Measurements from ENCODE around the gene ZNF383. TPM values are rescaled to one million over a fixed set of nuclear protein-coding genes. Genes with fewer than 3 reads are reported as not detected.

The ZNF383 gene
- total RNA-seq, 4 donors from 2014 or later = 1.5 to 54.9 (median 9.5) TPM

DNA sequence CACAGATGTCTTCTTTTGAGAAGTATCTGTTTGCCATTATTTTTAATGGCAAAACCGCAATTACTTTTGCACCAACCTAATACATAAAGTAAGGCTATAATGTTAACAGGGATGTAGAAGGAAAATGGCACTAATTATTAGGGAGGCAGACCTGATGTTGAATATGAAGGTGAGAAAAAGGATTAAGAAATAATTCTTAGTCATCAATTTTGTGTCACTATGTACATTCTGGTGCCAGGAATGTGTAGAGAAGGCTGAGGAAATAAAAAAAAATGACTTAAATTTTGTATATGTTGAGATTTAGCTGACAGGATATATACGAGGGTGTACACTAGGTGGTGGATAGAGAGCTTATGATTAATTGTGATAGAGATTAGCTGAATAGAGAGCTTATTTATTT, 20.2 kb upstream of the ZNF383 start:
- Histone ChIP-seq H3K27me3 (no peaks in the 10 kb centered on the region), H3K36me3 (peaks cover 0 to 89% (median 38%) of the 10 kb centered on the region in 4 donors), H3K27ac (no peak overlapping the region), H3K4me3 (no peak overlapping the region), H3K9me3 (peaks cover 41 to 49% of the 10 kb centered on the region in 2 donors), H3K4me1 (no peaks in the 10 kb centered on the region)
- WGBS, 2 donors (ENCODE audit: low coverage in 1 of 2) = 97% methylated on average over 2 of the region's 2 CpGs
- no peak for DNase-seq
- in situ Hi-C loops (cut with MboI; ENCODE audit: low pct_ligation_motif_present in 1 of 4, low pct_unique_long_range_greater_than_20kb in 1 of 4, low sequenced_read_pairs in 3 of 4) = no loop called here
- TF ChIP-seq POLR2AphosphoS5 (IDR thresholded peaks at IDR 0.05) = no peak
- no peak for TF ChIP-seq EP300 (IDR thresholded peaks at IDR 0.05; ENCODE audit: low read depth)
- TF ChIP-seq, protein P1, sequence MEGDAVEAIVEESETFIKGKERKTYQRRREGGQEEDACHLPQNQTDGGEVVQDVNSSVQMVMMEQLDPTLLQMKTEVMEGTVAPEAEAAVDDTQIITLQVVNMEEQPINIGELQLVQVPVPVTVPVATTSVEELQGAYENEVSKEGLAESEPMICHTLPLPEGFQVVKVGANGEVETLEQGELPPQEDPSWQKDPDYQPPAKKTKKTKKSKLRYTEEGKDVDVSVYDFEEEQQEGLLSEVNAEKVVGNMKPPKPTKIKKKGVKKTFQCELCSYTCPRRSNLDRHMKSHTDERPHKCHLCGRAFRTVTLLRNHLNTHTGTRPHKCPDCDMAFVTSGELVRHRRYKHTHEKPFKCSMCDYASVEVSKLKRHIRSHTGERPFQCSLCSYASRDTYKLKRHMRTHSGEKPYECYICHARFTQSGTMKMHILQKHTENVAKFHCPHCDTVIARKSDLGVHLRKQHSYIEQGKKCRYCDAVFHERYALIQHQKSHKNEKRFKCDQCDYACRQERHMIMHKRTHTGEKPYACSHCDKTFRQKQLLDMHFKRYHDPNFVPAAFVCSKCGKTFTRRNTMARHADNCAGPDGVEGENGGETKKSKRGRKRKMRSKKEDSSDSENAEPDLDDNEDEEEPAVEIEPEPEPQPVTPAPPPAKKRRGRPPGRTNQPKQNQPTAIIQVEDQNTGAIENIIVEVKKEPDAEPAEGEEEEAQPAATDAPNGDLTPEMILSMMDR (IDR thresholded peaks at IDR 0.05) = no peak
- no peak for TF ChIP-seq POLR2A (IDR thresholded peaks at IDR 0.05)
- intact Hi-C loops (cut with DNase I; ENCODE audit: low total_unique reads) = no loop called here

DNA sequence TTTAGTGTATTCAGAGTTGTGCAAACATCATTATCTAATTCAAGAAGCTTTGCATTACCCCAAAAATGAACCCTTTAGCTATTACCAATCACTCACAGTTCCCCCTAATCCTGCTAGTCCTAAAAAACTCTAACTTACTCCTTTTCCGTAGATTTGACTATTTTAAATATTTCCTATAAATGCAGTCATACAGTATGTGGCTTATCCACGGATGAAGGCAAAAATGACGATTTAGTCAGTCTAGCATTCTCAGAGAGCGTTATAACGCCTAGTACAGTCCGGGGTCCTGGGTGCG, 587 bp upstream of the ZNF383 start:
- 0% methylated on average over 5 to 7 of the region's 7 CpGs for WGBS, 2 donors (ENCODE audit: low coverage in 1 of 2)
- H3K9me3 ChIP-seq = no peaks in the 10 kb centered on the region
- peaks cover 0 to 21% (median 3%) of the 10 kb centered on the region in 4 donors for H3K36me3 ChIP-seq
- H3K27ac ChIP-seq = peak overlapping the region; percentile 87 to 96 (median 90)
- intact Hi-C loops (cut with DNase I; ENCODE audit: low total_unique reads) = no loop called here
- H3K27me3 ChIP-seq = no peaks in the 10 kb centered on the region
- in situ Hi-C loops (cut with MboI; ENCODE audit: low pct_ligation_motif_present in 1 of 4, low pct_unique_long_range_greater_than_20kb in 1 of 4, low sequenced_read_pairs in 3 of 4) = loop anchor here in 1 of 4 donors (25.0 kb wide), 1 partner anchor 120 kb away; a partner anchor contains a TSS
- peak overlapping the region; percentile 61 to 86 (median 80) for H3K4me3 ChIP-seq
- no peak for DNase-seq
- H3K4me1 ChIP-seq = peaks cover 4 to 13% (median 10%) of the 10 kb centered on the region in 4 donors
- TF ChIP-seq, protein P1 (IDR thresholded peaks at IDR 0.05) = no peak
- TF ChIP-seq POLR2A (IDR thresholded peaks at IDR 0.05) = no peak
- TF ChIP-seq POLR2AphosphoS5 (IDR thresholded peaks at IDR 0.05) = peak in 1 of 3 donors; percentile 47
- TF ChIP-seq EP300 (IDR thresholded peaks at IDR 0.05; ENCODE audit: low read depth) = no peak

GRCh38 chr19:37218592-37218935, 550 bp downstream of the ZNF383 start:
- in situ Hi-C loops (cut with MboI; ENCODE audit: low pct_ligation_motif_present in 1 of 4, low pct_unique_long_range_greater_than_20kb in 1 of 4, low sequenced_read_pairs in 3 of 4) (loop anchor here in 1 of 4 donors (25.0 kb wide), 1 partner anchor 119 kb away; a partner anchor contains a TSS), intact Hi-C loops (cut with DNase I; ENCODE audit: low total_unique reads) (no loop called here)
- Histone ChIP-seq H3K27ac (peak overlapping the region; percentile 87 to 96 (median 90)), H3K36me3 (peaks cover 0 to 31% (median 5%) of the 10 kb centered on the region in 4 donors), H3K9me3 (peaks cover 0 to 3% of the 10 kb centered on the region in 2 donors), H3K4me1 (peaks cover 4 to 13% (median 10%) of the 10 kb centered on the region in 4 donors), H3K27me3 (no peaks in the 10 kb centered on the region), H3K4me3 (peak overlapping the region; percentile 61 to 86 (median 80))
- 0 to 10% methylated on average over 1 to 6 of the region's 6 CpGs for WGBS, 2 donors (ENCODE audit: low coverage in 1 of 2)
- DNase-seq = no peak
- TF ChIP-seq POLR2A (IDR thresholded peaks at IDR 0.05) = no peak
- no peak for TF ChIP-seq EP300 (IDR thresholded peaks at IDR 0.05; ENCODE audit: low read depth)
- TF ChIP-seq POLR2AphosphoS5 (IDR thresholded peaks at IDR 0.05) = no peak

GRCh38 chr19:37220383-37220782, 2.4 kb downstream of the ZNF383 start:
- TF ChIP-seq EP300 (IDR thresholded peaks at IDR 0.05; ENCODE audit: low read depth) (no peak), POLR2A (IDR thresholded peaks at IDR 0.05) (no peak), POLR2AphosphoS5 (IDR thresholded peaks at IDR 0.05) (no peak)
- TF ChIP-seq, protein P1 (IDR thresholded peaks at IDR 0.05) = no peak
- no peaks in the 10 kb centered on the region for H3K27me3 ChIP-seq
- no peak overlapping the region for H3K27ac ChIP-seq
- 93 to 96% methylated on average over 3 of the region's 3 CpGs for WGBS, 2 donors (ENCODE audit: low coverage in 1 of 2)
- DNase-seq = no peak
- in situ Hi-C loops (cut with MboI; ENCODE audit: low pct_ligation_motif_present in 1 of 4, low pct_unique_long_range_greater_than_20kb in 1 of 4, low sequenced_read_pairs in 3 of 4) = loop anchor here in 1 of 4 donors (25.0 kb wide), 1 partner anchor 117 kb away; a partner anchor contains a TSS
- intact Hi-C loops (cut with DNase I; ENCODE audit: low total_unique reads) = no loop called here
- H3K4me3 ChIP-seq = no peak overlapping the region
- peaks cover 0 to 19% of the 10 kb centered on the region in 2 donors for H3K9me3 ChIP-seq
- peaks cover 0 to 49% (median 14%) of the 10 kb centered on the region in 4 donors for H3K36me3 ChIP-seq
- H3K4me1 ChIP-seq = peaks cover 4 to 13% (median 10%) of the 10 kb centered on the region in 4 donors
